Forelimb muscle (tissue), 1 donor: ENCODE data around the gene ITGAE. TPM values are rescaled to one million over a fixed set of nuclear protein-coding genes. Genes with fewer than 3 reads are reported as not detected.

Experiments used
- DNase-seq: peaks from one replicate; pipeline ENCODE4 v3.0.0-alpha.2; 2013; ENCODE audit warnings: low read depth
- polyA plus RNA-seq: library from polyadenylated mRNA; unstranded; fragments of 120-200 nt; gene quantifications from one replicate; pipeline ENCODE4 v1.2.1, GENCODE V29; 2013; ENCODE audit not compliant: insufficient read length

The ITGAE gene
- polyA plus RNA-seq, 1 donor: 32.7 TPM

- no peak for DNase-seq
Measured at GRCh38 chr17:3817851-3818605, 17.0 kb upstream of the ITGAE start.

DNA sequence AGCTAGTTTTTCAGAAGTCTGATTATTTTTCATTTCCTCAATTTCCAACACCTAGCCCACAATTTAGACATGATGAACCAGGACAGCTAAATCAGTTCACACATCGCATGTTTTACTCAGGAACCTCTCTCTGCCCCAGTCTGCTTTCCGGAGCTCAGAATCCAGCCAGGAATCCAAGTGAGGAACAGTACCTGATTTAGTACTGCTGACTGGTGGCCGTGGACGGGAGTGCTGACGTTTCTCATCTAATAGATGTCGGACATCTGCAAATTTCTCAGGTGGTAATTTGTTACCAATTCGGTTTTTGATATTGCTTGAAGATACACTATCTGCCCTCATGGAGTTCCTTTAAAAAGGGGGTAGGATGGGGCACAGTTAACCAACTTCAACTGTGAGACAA, 14.9 kb upstream of the ITGAE start:
- DNase-seq: no peak

GRCh38 chr17:3815122-3815521, 14.1 kb upstream of the ITGAE start:
- no peak for DNase-seq

DNA sequence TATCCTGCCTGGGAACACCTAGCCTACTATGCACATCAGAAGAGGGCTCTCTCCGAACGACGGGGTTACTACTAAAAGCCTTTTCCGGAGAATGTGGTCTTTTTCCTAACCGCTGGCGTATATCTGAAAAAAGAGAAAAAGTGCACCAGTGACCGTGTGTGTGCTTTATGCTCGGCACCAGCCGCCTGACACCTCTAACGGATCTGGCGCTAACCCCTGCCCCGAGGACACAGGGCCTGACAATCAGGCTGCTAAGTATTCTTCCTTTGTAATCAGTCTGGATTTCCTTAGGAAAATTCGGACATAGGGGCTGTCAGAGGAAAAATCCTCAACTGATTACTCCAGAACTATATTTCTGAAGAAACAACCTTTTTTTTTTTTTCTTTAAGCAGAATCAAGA, 13.4 kb upstream of the ITGAE start:
- DNase-seq: no peak

- no peak for DNase-seq
Measured at GRCh38 chr17:3813171-3813570, 12.2 kb upstream of the ITGAE start.

DNA sequence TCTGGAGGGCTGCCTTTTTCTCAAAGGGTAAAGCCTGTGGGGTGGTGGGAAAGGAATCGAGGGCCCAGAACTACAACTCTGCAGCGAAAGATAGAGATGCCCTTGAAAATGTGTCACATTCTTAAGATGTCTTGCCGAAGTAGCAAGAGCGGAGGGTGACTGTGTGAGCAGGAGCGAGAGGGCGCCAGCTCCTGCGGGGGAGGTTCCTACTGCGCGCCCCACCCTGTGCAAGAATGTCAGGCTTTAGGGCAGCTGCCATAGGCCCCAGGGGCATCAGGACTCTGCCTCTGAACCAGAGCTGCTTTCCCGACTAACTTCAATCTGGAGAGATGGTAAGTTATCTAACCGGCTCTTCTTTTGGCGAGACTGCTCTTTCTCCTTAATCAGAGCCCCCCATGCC, 11.8 kb upstream of the ITGAE start:
- no peak for DNase-seq

- DNase-seq: no peak
Measured at GRCh38 chr17:3812284-3812683, 11.3 kb upstream of the ITGAE start.

DNA sequence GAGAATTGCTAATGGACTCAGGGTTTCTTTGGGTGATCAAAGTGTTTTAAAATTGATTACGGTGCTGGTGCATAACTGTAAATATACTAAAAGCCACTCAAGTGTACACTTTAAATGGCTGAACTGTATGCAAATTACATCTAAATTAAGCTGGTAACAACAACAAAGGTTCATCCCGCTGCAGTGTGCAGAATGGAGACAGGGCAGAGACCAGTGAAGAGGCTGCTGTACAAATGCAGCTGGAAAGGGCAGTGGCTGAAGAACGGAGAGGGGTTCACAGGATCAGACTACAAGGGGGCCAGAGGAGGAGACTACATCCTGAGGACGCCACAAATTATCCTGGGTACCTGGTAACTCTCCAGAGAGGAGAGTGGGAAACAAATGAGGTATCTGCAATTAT, 9.0 kb upstream of the ITGAE start:
- DNase-seq: no peak

DNA sequence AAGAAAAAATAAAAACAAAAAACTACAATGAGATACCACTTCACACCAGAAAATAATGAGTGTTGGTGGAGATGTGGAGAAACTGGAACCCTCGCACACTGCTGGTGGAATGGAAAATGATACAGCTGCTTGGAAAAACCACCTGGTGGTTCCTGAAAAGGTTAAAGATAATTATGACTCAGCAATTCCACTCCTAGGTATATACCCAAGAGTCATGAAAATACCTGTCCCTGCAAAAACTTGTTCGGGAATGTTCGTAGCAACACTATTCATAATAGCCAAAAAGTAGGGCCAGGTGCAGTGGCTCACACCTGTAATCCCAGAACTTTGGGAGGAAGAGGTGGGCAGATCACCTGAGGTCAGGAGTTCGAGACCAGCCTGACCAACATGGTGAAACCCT, 8.1 kb upstream of the ITGAE start:
- no peak for DNase-seq

- no peak for DNase-seq
Measured at GRCh38 chr17:3808701-3809100, 7.7 kb upstream of the ITGAE start.

- DNase-seq: no peak
Measured at GRCh38 chr17:3805581-3805980, 4.6 kb upstream of the ITGAE start.

DNA sequence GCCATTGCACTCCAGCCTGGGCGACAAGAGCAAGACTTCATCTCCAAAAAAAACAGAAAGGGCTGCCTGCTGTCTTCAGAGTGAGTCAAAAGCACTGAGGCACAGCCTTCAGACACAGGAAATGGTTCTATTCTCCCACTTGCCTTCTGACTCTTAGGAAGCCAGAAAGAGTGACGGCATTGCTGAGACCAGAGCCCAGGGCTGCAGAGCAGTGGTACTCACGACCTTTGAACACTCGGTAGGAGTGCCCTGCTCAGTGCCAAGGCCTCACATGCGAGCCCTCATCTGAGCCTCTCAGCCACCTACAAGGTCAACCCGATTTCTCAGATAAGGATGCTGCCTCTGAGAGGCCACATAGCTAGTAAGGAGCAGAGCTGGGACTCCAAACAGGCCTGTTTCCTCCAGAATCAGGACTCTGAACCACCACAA, 3.5 kb upstream of the ITGAE start:
- no peak for DNase-seq

DNA sequence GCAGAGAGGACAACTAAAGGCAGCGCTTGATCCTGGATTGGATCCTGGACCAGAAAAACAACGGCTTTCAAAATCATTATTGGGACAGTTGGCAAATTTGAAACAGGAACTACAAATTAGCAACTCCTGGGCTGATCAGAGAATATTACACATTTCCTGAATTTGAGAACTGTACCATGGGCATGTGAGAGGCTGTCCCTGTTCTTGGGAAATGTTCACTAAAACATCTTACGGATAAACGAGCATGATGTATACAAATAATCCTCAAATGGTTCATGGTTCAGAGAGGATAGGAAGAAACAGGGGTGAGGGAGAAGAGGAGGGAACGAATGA, 2.3 kb upstream of the ITGAE start:
- no peak for DNase-seq

DNA sequence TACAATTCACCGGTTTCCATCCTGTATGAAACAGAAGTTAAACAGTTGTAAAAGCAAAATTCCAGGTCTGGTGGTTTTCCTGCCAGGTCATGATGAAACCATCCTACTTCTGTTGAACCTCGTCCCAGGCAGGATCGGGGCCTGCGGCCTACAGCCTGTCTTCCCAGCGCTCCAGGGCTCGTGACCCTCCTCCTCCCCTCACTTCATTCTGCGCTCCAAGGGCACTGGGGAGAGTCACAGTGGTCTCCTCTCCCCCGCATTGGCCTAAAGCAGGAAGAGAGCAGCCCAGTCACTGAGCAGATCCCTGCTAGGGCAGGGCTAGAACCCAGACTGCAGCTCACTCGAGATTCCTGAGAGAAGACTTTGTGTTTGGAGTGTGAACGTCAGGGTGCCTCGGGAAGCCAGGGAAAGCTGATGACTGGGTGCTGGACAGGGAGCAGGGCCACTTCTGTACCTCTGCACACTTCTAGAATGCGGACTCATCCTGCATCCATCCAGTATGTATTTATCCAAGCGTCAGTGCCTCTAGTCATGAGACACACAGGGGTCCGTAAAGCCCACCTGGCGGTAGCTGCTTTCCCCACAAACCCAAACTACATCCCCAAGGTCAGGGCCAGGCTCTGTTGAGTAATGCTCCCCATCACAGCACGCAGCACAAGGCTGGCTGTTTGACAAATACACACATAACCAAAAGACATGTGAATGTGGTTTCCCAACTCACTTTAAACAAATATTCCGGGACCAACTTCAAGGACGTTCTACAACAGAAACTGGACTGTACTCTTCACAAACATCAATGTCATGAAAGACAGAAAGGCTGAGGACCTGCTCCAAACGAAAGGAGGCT, 1.7 kb upstream of the ITGAE start:
- peak; percentile 24 for DNase-seq

DNA sequence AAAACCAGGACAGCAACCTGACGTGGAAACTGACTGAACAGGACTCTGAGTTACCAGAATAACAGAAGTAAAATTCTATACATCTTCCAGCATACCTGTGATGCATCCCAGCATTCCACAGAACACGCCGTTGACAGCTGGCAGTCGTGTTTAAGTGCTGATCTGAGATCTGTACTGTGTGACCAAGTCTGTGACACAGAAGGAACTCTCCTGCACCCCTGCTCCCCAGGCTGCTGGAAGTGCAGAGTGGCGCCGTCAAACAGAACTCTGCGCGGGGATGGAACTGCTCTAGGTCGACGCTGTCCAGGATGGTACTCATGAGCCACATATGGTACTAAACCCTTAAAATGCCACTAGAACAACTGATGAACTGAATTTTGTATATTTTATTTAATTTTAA, 804 bp upstream of the ITGAE start:
- no peak for DNase-seq

GRCh38 chr17:3801347-3801746, 359 bp upstream of the ITGAE start:
- DNase-seq: no peak

DNA sequence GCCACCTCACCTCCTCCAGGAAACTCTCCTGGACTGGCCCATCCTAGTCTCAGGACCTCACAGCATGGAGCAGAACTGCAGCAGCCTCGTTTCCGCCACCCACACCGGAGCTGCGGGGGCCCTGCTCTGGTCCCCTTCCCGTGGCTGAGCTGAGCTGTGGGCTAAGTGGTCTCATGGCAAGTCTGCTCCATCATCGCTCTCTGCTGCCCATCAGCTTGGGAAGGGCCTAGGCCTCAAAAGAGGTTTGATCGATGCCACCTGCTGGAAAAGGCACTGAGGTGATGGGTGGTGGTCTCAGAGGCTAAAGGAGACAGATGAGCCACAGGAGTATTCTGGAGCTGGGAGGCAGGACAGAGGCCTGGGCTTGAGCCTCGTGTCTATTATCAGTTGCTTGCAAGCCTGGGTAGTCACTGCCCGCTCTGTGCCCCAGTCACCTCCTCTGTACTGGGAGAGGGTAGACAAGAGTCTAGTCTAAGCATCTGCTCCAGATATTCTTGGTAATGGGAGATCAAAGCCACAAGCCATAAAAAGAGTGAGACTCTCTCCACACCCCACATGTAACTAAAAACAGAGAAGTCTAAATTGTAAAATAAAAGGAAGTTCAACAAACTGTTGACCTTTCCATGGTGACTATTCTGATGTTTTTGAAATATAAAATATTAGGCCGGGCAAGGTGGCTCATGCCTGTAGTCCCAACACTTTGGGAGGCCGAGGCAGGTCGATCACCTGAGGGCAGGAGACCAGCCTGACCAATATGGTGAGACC, 1.6 kb downstream of the ITGAE start:
- DNase-seq: no peak

DNA sequence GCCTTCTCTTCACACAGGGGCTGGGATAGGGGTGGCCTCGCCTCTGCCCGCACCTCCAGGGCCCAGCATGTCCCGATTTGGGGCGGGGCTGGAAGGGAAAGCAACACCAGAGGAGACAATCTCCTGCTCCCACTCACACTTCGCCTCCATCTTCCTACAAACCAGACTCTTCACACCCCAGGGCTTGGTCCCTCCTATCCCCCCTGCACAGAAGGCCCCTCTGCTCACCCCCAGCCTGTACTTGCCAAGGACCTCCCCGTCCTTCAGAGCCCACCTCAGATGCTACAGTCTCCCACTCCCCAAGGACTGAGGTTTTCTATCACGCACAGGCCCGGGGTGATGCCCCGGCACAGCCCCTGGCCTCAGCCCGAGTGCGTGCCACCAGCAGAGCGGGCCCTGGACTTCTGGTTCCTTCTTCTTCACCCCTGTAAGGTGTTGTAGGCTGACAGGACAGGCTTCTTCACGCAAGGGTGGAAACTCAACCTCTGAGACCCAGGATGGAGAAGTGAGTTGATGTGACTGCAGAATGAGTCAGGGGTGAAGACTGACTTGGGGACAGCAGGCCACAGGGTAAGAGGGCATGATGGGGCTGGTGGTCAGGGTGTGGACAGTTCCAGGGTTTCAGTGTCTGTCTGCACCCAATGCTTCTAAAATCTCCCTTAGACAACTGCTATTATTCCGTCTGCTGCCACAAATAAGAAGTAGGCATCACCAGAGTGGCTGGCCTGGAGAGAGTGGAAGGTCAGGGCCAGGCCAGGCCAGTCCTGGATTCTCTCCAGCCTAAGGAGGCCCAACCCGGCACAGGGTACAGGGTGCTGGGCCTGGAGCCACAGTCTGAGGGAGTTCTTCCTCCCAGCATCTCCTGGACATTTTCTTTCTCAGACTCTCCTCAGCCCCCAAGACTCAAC, 2.5 kb downstream of the ITGAE start:
- no peak for DNase-seq

DNA sequence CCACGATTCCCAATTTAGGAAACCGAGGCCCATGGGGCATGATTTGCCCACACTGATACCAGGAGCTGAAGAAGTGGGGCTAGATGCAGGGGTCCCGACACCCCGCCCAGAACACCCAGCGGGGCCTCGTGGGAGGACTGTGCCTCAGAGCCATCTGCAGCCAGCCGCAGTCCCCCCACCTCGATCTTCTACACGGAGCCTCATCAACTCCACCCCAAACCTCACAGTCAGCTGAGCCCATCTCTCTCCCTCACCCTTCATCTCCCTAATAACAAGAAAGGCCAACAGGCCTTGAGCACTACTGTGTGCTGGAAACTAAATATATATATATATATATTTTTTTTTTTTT, 4.2 kb downstream of the ITGAE start:
- no peak for DNase-seq

- DNase-seq: no peak
Measured at GRCh38 chr17:3796110-3796821, 4.7 kb downstream of the ITGAE start.
